NCI-H1417 (cell line): ENCODE results near the gene CD226.

Experiments
- DNase-seq, 3 experiments: peaks; one replicate each; lab custom pipeline; 2025; lab: John Stamatoyannopoulos, UW

Gene CD226

DNA sequence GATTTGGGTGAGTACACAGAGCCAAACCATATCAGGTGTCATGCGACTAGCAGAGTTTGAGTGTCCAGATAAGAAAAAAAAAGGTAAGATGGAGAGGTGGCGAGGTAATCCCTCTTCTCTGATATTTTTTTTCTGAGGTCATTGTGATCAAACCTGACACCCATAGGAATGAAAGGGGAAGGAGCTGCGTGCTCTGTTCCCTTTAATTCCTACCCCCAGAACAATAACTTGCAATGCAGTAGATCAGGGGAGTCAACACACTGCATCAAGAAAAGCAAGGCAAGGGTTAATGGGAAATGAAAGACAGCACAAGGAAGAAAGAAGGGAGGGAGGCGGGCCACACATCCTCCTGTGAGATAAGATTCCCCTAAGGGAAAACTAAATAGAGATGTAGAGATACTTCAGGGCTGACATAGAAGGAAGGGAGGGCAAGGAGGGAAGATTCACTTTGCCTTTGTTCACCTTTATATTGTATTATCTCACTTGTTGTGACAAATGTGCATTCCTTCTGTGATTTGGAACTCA is 132.8 kb downstream of the CD226 start:
- DNase-seq, result no peak

DNA sequence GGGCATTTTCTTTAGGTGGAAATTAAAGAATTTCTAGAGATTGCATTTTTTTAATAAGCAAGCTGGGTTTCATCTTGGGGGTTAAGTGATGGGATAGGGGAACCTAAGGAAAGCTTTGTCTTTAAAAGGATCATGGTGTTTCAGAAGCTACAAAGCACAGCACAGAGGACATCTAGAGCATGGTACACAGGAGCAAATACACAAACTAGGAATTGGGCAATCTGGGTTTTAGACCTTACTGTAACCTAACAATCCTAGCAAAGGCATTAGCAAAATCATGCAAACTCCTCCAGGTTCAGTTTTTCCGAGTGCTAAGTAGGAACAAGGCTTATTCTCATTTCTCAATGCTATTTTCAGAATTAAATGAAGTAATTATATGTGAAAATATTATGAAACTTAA is 134.1 kb downstream of the CD226 start:
- DNase-seq, result no peak

DNA sequence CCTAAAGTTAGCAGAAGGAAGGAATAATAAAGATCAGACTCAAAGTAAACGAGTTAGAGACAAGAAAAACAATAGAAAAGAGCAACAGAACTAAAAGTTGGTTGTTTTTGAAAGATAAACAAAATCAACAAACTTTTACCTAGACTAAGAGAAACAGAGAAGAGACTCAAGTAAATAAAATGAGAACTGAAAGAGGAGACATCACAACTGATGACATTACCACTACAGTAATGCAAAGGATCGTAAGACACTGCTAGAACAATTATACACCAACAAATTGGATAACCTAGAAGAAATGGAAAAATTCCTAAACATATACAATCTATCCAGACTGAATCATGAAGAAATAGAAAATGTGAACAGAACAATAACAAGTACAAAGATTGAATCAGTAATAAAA is 139.3 kb downstream of the CD226 start:
- DNase-seq, result no peak

- DNase-seq, result no peak
These were observed 142.7 kb downstream of the CD226 start for GRCh38 chr18:69804776-69805501.
